PC-3 (cell line): ENCODE measurements around the gene MLC1. TPM values are rescaled to one million over a fixed set of nuclear protein-coding genes. Genes with fewer than 3 reads are reported as not detected.

ENCODE experiments used
- ATAC-seq: fragments of 200-7000 bp; cut with Tn5 transposase; 2 replicates; pipeline ENCODE4 v1.9.1; 2020; ENCODE audit warnings: mild to moderate bottlenecking, moderate library complexity
- BruUV-seq: library from RNA; stranded (reverse); fragments of 400-500 nt; replicated peaks from 2 replicates; lab custom pipeline; 2021; lab: Mats Ljungman, UMichigan
- CTCF ChIA-PET: fragments of 300-600 bp; sonication (Branson Sonifier 250); formaldehyde crosslinking; loops from one replicate; lab custom pipeline; 2022; ENCODE audit warnings: antibody characterized with exemption; lab: Charles Lee
- POLR2A ChIA-PET: fragments of 300-600 bp; sonication (Branson Sonifier 250); formaldehyde crosslinking; loops from one replicate; lab custom pipeline; 2022; ENCODE audit warnings: antibody characterized with exemption; ENCODE audit not compliant: unreplicated experiment; lab: Charles Lee
- DNase-seq: peaks from one replicate; pipeline ENCODE4 v3.0.0-alpha.2; 2015
- H2AFZ ChIP-seq: fragments of 300-600 bp; sonication (generic); 2 replicates; pipeline ENCODE4 v1.6.0; 2016; ENCODE audit warnings: antibody characterized with exemption, low read length
- H3F3A ChIP-seq: fragments of 300-600 bp; sonication (generic); one replicate; pipeline ENCODE4 v1.6.0; 2017; ENCODE audit warnings: antibody characterized with exemption, low read length, control low read depth, mild to moderate bottlenecking; ENCODE audit not compliant: unreplicated experiment
- H3K27ac ChIP-seq: fragments of 300-600 bp; sonication (generic); 2 replicates; pipeline ENCODE4 v1.5.1; 2016; ENCODE audit warnings: mild to moderate bottlenecking, low read length
- H3K27me3 ChIP-seq: fragments of 300-600 bp; sonication (generic); 2 replicates; pipeline ENCODE4 v1.6.1; 2016; ENCODE audit warnings: low read length, mixed read lengths
- H3K36me3 ChIP-seq: fragments of 300-600 bp; sonication (generic); 2 replicates; pipeline ENCODE4 v1.6.1; 2016; ENCODE audit warnings: low read depth, mixed run types, low read length, mixed read lengths
- H3K4me1 ChIP-seq: fragments of 300-600 bp; sonication (generic); 2 replicates; pipeline ENCODE4 v1.5.1; 2016; ENCODE audit warnings: low read length; ENCODE audit not compliant: insufficient read depth
- H3K4me2 ChIP-seq: fragments of 300-600 bp; sonication (generic); 2 replicates; pipeline ENCODE4 v1.6.0; 2016; ENCODE audit warnings: low read length
- H3K4me3 ChIP-seq: fragments of 300-600 bp; sonication (generic); 2 replicates; pipeline ENCODE4 v1.5.1; 2016; ENCODE audit warnings: mild to moderate bottlenecking, low read length, mixed read lengths
- H3K79me2 ChIP-seq: fragments of 300-600 bp; sonication (generic); 2 replicates; pipeline ENCODE4 v1.6.1; 2017; ENCODE audit warnings: low read length, mixed read lengths
- H3K9ac ChIP-seq: fragments of 300-600 bp; sonication (generic); 2 replicates; pipeline ENCODE4 v1.6.0; 2016; ENCODE audit warnings: mild to moderate bottlenecking, low read length
- H3K9me2 ChIP-seq: fragments of 300-600 bp; sonication (generic); replicated peaks from 2 replicates; pipeline ENCODE4 v1.6.1; 2016; ENCODE audit warnings: mixed run types, low read length, mixed read lengths
- H3K9me3 ChIP-seq: fragments of 300-600 bp; sonication (generic); 2 replicates; pipeline ENCODE4 v1.6.1; 2016; ENCODE audit warnings: low read length, mixed read lengths
- H4K20me1 ChIP-seq: fragments of 300-600 bp; sonication (generic); 2 replicates; pipeline ENCODE4 v1.6.1; 2016; ENCODE audit warnings: low read length, mixed read lengths
- EZH2 ChIP-seq: fragments of 300-600 bp; sonication (generic); IDR thresholded peaks from one replicate; pipeline ENCODE4 v1.6.1; 2017; ENCODE audit warnings: antibody characterized with exemption, mild to moderate bottlenecking, low read length; ENCODE audit not compliant: unreplicated experiment
- EZH2phosphoT487 ChIP-seq: fragments of 300-600 bp; sonication (generic); IDR thresholded peaks from 2 replicates; pipeline ENCODE4 v1.6.1; 2018; ENCODE audit warnings: mild to moderate bottlenecking, antibody characterized with exemption, low read length, borderline replicate concordance
- intact Hi-C: fragments of 100-400 bp; cut with micrococcal nuclease; formaldehyde crosslinking; loops from 2 replicates; pipeline ENCODE4 v1.9.0; 2023
- total RNA-seq: library from RNA; depleted of rRNA; stranded (reverse); fragments of >200 nt; gene quantifications from 2 replicates; pipeline ENCODE4 v1.2.3, GENCODE V29; 2014
- TF ChIP-seq, protein P1 (sequence below): fragments of 300-600 bp; sonication (generic); conservative IDR thresholded peaks from 2 replicates; pipeline ENCODE4 v1.5.1; 2017; ENCODE audit warnings: antibody characterized with exemption, low read depth, mild to moderate bottlenecking, low read length

Gene MLC1
- total RNA-seq, 1 experiment from 2014 or later: 0.62 TPM

DNA sequence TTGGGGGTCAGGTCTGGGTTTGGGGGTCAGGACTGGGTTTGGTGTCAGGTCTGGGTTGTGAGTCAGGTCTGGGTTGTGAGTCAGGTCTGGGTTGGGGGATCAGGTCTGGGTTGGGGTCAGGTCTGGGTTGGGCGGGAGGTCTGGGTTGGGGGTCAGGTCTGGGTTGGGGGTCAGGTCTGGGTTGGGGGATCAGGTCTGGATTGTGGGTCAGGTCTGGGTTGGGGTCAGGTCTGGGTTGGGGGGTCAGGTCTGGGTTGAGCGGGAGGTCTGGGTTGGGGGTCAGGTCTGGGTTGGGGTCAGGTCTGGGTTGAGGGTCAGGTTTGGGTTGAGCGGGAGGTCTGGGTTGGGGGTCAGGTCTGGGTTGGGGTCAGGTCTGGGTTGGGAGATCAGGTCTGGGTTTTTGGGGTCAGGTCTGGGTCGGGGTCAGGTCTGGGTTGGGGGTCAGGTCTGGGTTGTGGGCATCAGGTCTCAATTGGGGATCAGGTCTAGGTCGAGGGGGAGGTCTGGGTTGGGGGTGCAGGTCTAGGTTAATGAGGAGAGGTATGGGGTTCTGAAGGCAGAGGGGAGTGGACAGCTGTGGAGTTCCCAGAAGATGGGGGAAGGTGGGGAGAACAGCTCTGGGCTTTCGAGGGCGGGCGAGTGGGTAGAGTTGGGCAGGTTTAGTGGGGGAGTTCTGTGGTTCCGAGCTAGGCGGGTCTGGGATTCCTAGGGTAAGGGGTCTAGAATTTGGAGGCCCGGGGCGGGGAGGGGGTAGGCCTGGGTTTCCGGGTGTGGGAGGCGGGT, 27.8 kb downstream of the MLC1 start:
- BruUV-seq: no TSS peak
- intact Hi-C loops: no loop called here

GRCh38 chr22:50056214-50056972, 28.8 kb downstream of the MLC1 start:
- Histone ChIP-seq H3K27me3 (no peaks in the 10 kb centered on the region), H4K20me1 (no peaks in the 10 kb centered on the region), H3K9ac (no peak overlapping the region), H3K9me2 (no peaks in the 10 kb centered on the region), H3K4me3 (no peak overlapping the region), H3K27ac (no peak overlapping the region), H3K4me2 (no peak overlapping the region), H3K36me3 (no peaks in the 10 kb centered on the region), H3K79me2 (no peaks in the 10 kb centered on the region), H2AFZ (no peak overlapping the region), H3K4me1 (0 out of 2 replicates have a peak, but pooled peaks cover 3% of the 10 kb centered on the region), H3F3A (no peaks in the 10 kb centered on the region), H3K9me3 (no peaks in the 10 kb centered on the region)
- TF ChIP-seq EZH2phosphoT487 (no peak), EZH2 (no peak)
- TF ChIP-seq, protein P1, sequence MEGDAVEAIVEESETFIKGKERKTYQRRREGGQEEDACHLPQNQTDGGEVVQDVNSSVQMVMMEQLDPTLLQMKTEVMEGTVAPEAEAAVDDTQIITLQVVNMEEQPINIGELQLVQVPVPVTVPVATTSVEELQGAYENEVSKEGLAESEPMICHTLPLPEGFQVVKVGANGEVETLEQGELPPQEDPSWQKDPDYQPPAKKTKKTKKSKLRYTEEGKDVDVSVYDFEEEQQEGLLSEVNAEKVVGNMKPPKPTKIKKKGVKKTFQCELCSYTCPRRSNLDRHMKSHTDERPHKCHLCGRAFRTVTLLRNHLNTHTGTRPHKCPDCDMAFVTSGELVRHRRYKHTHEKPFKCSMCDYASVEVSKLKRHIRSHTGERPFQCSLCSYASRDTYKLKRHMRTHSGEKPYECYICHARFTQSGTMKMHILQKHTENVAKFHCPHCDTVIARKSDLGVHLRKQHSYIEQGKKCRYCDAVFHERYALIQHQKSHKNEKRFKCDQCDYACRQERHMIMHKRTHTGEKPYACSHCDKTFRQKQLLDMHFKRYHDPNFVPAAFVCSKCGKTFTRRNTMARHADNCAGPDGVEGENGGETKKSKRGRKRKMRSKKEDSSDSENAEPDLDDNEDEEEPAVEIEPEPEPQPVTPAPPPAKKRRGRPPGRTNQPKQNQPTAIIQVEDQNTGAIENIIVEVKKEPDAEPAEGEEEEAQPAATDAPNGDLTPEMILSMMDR: no peak
- CTCF ChIA-PET: no interaction called here
- intact Hi-C loops: no loop called here
- DNase-seq (no peak), ATAC-seq (no peak)
- no TSS peak for BruUV-seq
- POLR2A ChIA-PET: no interaction called here

More for the DNA sequence above, 27.8 kb downstream of the MLC1 start:
- no peak overlapping the region for H3K9ac ChIP-seq
- H3K4me2 ChIP-seq: no peak overlapping the region
- CTCF ChIA-PET: no interaction called here
- no peaks in the 10 kb centered on the region for H4K20me1 ChIP-seq
- no peak for ATAC-seq
- H3K27me3 ChIP-seq: no peaks in the 10 kb centered on the region
- H2AFZ ChIP-seq: no peak overlapping the region
- 0 out of 2 replicates have a peak, but pooled peaks cover 3% of the 10 kb centered on the region for H3K4me1 ChIP-seq
- H3K36me3 ChIP-seq: no peaks in the 10 kb centered on the region
- no peaks in the 10 kb centered on the region for H3K79me2 ChIP-seq
- H3K9me2 ChIP-seq: no peaks in the 10 kb centered on the region
- no peak for DNase-seq
- H3F3A ChIP-seq: no peaks in the 10 kb centered on the region
- H3K4me3 ChIP-seq: no peak overlapping the region
- POLR2A ChIA-PET: no interaction called here
- no peaks in the 10 kb centered on the region for H3K9me3 ChIP-seq
- TF ChIP-seq EZH2phosphoT487 (no peak), EZH2 (no peak)
- TF ChIP-seq, protein P1: no peak
- H3K27ac ChIP-seq: no peak overlapping the region
